ENCODE measurements around the gene ARFIP1.
"Not testable (repeated sequence)": the region's sequence is repeated elsewhere in the genome, so short reads cannot be mapped to it uniquely, and the experiment has no call there.

Gene ARFIP1

GRCh38 chr4:152738827-152739226 lies 40.9 kb upstream of the ARFIP1 start:
- TF ChIP-seq CTCF (IDR thresholded peaks at IDR 0.05; ENCODE audit: insufficient read depth, low read depth, low read length, missing control alignments), result no peak
- no peak overlapping the region for H3K4me3 ChIP-seq (ENCODE audit: low read depth, low read length)
- no peak for DNase-seq (ENCODE audit: low read depth)

GRCh38 chr4:152747444-152747843 lies 32.3 kb upstream of the ARFIP1 start:
- no peak for DNase-seq (ENCODE audit: low read depth)
- TF ChIP-seq CTCF (IDR thresholded peaks at IDR 0.05; ENCODE audit: insufficient read depth, low read depth, low read length, missing control alignments), result no peak
- no peak overlapping the region for H3K4me3 ChIP-seq (ENCODE audit: low read depth, low read length)

- DNase-seq (ENCODE audit: low read depth), result no peak
- H3K4me3 ChIP-seq (ENCODE audit: low read depth, low read length), result no peak overlapping the region
- no peak for TF ChIP-seq CTCF (IDR thresholded peaks at IDR 0.05; ENCODE audit: insufficient read depth, low read depth, low read length, missing control alignments)
Measured at GRCh38 chr4:152748619-152749018, 31.1 kb upstream of the ARFIP1 start.

GRCh38 chr4:152763796-152764195 lies 16.0 kb upstream of the ARFIP1 start:
- DNase-seq (ENCODE audit: low read depth), result no peak
- TF ChIP-seq CTCF (IDR thresholded peaks at IDR 0.05; ENCODE audit: insufficient read depth, low read depth, low read length, missing control alignments), result no peak
- H3K4me3 ChIP-seq (ENCODE audit: low read depth, low read length), result no peak overlapping the region

- H3K4me3 ChIP-seq (ENCODE audit: low read depth, low read length); DNase-seq (ENCODE audit: low read depth): not testable (repeated sequence)
Measured at GRCh38 chr4:152765069-152765737, 14.6 kb upstream of the ARFIP1 start.

- no peak overlapping the region for H3K4me3 ChIP-seq (ENCODE audit: low read depth, low read length)
- no peak for TF ChIP-seq CTCF (IDR thresholded peaks at IDR 0.05; ENCODE audit: insufficient read depth, low read depth, low read length, missing control alignments)
- DNase-seq (ENCODE audit: low read depth), result peak; percentile 33
Measured at GRCh38 chr4:152771741-152772533, 7.8 kb upstream of the ARFIP1 start.

GRCh38 chr4:152773339-152773738 lies 6.4 kb upstream of the ARFIP1 start:
- no peak for DNase-seq (ENCODE audit: low read depth)
- no peak for TF ChIP-seq CTCF (IDR thresholded peaks at IDR 0.05; ENCODE audit: insufficient read depth, low read depth, low read length, missing control alignments)
- no peak overlapping the region for H3K4me3 ChIP-seq (ENCODE audit: low read depth, low read length)

All from GM12865 (cell line).